Activated naive CD4-positive, alpha-beta T cell treated with anti-CD3 and anti-CD28 coated beads, Interleukin-2, amount 50 U/mL, for 24 hours (primary cell): ENCODE measurements around the gene ABTB2.
A peak's percentile ranks its signal among the peaks of the same experiment; 100 is the strongest.
"Not testable (repeated sequence)": the region's sequence is repeated elsewhere in the genome, so short reads cannot be mapped to it uniquely, and the experiment has no call there.

Source experiments
- H3K27ac Mint-ChIP-seq: one replicate; pipeline ENCODE4 v1.8.0; 2021; ENCODE audit warnings: mild to moderate bottlenecking, mixed read lengths
- H3K27me3 Mint-ChIP-seq: one replicate; pipeline ENCODE4 v1.8.0; 2021; ENCODE audit warnings: mixed read lengths
- H3K36me3 Mint-ChIP-seq: one replicate; pipeline ENCODE4 v1.8.0; 2021; ENCODE audit warnings: mixed read lengths
- H3K4me1 Mint-ChIP-seq: one replicate; pipeline ENCODE4 v1.8.0; 2021; ENCODE audit warnings: mixed read lengths
- H3K4me3 Mint-ChIP-seq: one replicate; pipeline ENCODE4 v1.8.0; 2021; ENCODE audit warnings: mild to moderate bottlenecking, mixed read lengths
- H3K9me3 Mint-ChIP-seq: one replicate; pipeline ENCODE4 v1.8.0; 2021; ENCODE audit warnings: mixed read lengths

The ABTB2 gene

DNA sequence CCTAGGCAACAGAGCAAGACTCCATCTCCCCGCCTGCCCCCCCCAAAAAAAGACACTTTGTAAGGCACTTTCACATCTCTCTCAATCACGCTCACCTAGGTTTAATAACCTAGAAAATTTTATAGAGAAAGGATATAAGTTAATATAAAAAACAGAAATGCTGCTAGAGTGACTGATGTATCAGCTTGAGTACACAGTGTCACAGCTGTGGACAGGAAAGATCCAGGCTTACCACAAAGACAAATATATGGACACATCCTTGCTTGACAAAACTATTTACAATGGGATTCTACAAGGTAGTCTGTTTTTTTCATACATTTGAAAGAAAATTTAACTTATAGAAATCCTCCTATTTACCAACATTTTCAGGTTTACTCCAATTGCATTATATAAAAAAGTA lies 96.7 kb downstream of the ABTB2 start:
- Mint-ChIP-seq H3K27ac (no peak overlapping the region), H3K27me3 (no peaks in the 10 kb centered on the region), H3K4me3 (no peak overlapping the region), H3K9me3 (no peaks in the 10 kb centered on the region), H3K36me3 (no peaks in the 10 kb centered on the region), H3K4me1 (peaks cover 2% of the 10 kb centered on the region)

GRCh38 chr11:34260072-34260575 lies 97.7 kb downstream of the ABTB2 start:
- H3K9me3 Mint-ChIP-seq = no peaks in the 10 kb centered on the region
- H3K27me3 Mint-ChIP-seq = no peaks in the 10 kb centered on the region
- no peak overlapping the region for H3K27ac Mint-ChIP-seq
- no peak overlapping the region for H3K4me3 Mint-ChIP-seq
- no peaks in the 10 kb centered on the region for H3K4me1 Mint-ChIP-seq
- H3K36me3 Mint-ChIP-seq = no peaks in the 10 kb centered on the region

GRCh38 chr11:34259087-34259486 lies 98.7 kb downstream of the ABTB2 start:
- no peaks in the 10 kb centered on the region for H3K9me3 Mint-ChIP-seq
- H3K4me1 Mint-ChIP-seq = no peaks in the 10 kb centered on the region
- no peak overlapping the region for H3K27ac Mint-ChIP-seq
- H3K36me3 Mint-ChIP-seq = no peaks in the 10 kb centered on the region
- no peaks in the 10 kb centered on the region for H3K27me3 Mint-ChIP-seq
- no peak overlapping the region for H3K4me3 Mint-ChIP-seq

GRCh38 chr11:34256626-34257025 lies 101.2 kb downstream of the ABTB2 start:
- H3K36me3 Mint-ChIP-seq = no peaks in the 10 kb centered on the region
- no peaks in the 10 kb centered on the region for H3K27me3 Mint-ChIP-seq
- H3K9me3 Mint-ChIP-seq = no peaks in the 10 kb centered on the region
- H3K27ac Mint-ChIP-seq = no peak overlapping the region
- H3K4me3 Mint-ChIP-seq = no peak overlapping the region
- peaks cover 5% of the 10 kb centered on the region for H3K4me1 Mint-ChIP-seq

DNA sequence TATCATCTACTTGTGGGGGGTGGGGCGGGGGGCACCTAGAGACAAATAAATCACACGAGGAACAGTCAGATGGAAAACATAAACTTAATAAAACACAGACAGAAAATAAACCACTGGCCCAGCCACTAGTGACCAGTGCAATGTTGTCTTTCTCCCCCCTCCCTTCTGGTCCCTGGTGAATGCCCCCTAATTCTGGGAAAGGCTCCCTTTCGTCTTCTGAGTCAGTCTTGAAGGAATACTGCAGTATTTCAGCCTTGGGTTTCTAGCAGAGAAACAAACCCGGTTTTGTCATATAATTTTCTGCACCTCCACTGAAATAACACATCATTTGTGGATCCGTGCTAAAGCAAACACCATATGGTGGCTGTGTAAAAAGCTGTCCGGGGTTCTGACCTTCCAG lies 101.7 kb downstream of the ABTB2 start:
- Mint-ChIP-seq H3K4me1 (peaks cover 10% of the 10 kb centered on the region), H3K36me3 (no peaks in the 10 kb centered on the region)

DNA sequence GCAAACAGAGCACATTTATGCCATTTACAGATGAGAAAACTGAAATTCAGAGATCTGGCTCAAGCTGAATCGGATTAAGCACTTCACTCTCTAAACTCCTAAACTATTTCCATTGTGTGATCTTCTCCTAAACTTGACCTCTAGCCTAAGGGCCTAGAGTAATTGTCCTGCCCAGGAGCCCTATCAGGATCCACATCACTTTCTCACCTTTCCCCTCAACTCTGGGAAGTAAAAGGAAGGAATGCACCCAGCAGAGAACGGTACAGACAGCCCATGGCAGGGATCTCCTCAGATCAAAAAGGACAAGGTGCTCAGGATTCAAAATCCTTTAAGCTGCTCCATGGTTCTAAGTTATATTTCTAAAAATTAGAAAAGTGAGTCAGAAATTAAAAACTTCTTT lies 102.7 kb downstream of the ABTB2 start:
- H3K27me3 Mint-ChIP-seq = no peaks in the 10 kb centered on the region
- no peaks in the 10 kb centered on the region for H3K36me3 Mint-ChIP-seq
- no peak overlapping the region for H3K27ac Mint-ChIP-seq
- H3K4me3 Mint-ChIP-seq = no peak overlapping the region
- peaks cover 20% of the 10 kb centered on the region for H3K4me1 Mint-ChIP-seq
- no peaks in the 10 kb centered on the region for H3K9me3 Mint-ChIP-seq

More for the DNA sequence above, 101.7 kb downstream of the ABTB2 start:
- H3K27me3 Mint-ChIP-seq = no peaks in the 10 kb centered on the region
- H3K27ac Mint-ChIP-seq = no peak overlapping the region
- no peak overlapping the region for H3K4me3 Mint-ChIP-seq
- H3K9me3 Mint-ChIP-seq = no peaks in the 10 kb centered on the region

DNA sequence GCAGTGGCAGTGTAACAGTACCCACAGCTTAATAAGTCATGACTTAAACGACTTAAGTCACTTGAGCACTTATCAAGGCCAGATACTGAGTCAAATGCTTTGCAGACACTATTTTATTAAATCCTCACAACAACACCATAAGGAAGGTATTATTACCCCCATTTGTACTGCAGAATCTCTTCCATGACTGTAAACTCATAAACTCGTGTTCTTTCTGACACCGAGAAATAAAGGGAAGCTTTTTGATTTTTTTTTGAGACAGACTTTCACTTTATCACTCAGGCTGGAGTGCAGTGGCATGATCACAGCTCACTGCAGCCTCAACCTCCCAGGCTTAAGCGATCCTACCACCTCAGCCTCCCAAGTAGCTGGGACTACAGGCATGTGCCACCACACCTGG lies 103.8 kb downstream of the ABTB2 start:
- H3K27me3 Mint-ChIP-seq = no peaks in the 10 kb centered on the region

GRCh38 chr11:34252651-34253050 lies 105.2 kb downstream of the ABTB2 start:
- no peaks in the 10 kb centered on the region for H3K36me3 Mint-ChIP-seq
- peaks cover 43% of the 10 kb centered on the region for H3K4me1 Mint-ChIP-seq
- H3K27me3 Mint-ChIP-seq = no peaks in the 10 kb centered on the region
- H3K4me3 Mint-ChIP-seq = no peak overlapping the region
- no peaks in the 10 kb centered on the region for H3K9me3 Mint-ChIP-seq
- H3K27ac Mint-ChIP-seq = no peak overlapping the region

More for the DNA sequence above, 103.8 kb downstream of the ABTB2 start:
- Mint-ChIP-seq H3K4me1 (peaks cover 31% of the 10 kb centered on the region), H3K36me3 (no peaks in the 10 kb centered on the region), H3K9me3 (no peaks in the 10 kb centered on the region), H3K27ac (no peak overlapping the region), H3K4me3 (no peak overlapping the region)

- no peak overlapping the region for H3K27ac Mint-ChIP-seq
Measured at GRCh38 chr11:34252015-34252414, 105.8 kb downstream of the ABTB2 start.

DNA sequence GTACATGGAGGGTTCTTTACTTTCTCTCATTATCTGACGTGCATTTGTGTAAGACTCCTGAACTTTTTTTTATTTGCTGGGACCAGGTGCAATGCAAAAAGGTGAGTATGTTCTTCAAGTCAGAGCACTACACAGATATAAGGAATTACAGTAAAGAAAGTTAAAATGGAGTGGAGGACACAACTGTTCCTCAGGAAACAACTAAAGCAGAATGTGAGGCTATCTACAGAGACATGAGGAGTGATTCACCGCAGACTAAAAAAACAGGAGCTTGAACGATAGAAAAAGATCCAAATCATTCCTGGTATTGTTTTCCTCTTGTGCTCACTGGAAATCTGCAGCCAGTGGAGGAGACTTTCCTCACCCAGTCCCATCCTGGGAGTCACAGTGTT lies 106.2 kb downstream of the ABTB2 start:
- Mint-ChIP-seq H3K27me3 (no peaks in the 10 kb centered on the region), H3K9me3 (no peaks in the 10 kb centered on the region), H3K4me1 (peaks cover 48% of the 10 kb centered on the region), H3K36me3 (no peaks in the 10 kb centered on the region), H3K4me3 (peak overlapping the region; percentile 49), H3K27ac (no peak overlapping the region)

More at GRCh38 chr11:34252015-34252414, 105.8 kb downstream of the ABTB2 start:
- H3K4me1 Mint-ChIP-seq = peaks cover 48% of the 10 kb centered on the region
- no peak overlapping the region for H3K4me3 Mint-ChIP-seq
- no peaks in the 10 kb centered on the region for H3K36me3 Mint-ChIP-seq
- no peaks in the 10 kb centered on the region for H3K27me3 Mint-ChIP-seq
- H3K9me3 Mint-ChIP-seq = no peaks in the 10 kb centered on the region

GRCh38 chr11:34250732-34251588 lies 106.8 kb downstream of the ABTB2 start:
- peaks cover 48% of the 10 kb centered on the region for H3K4me1 Mint-ChIP-seq
- peak overlapping the region; percentile 49 for H3K4me3 Mint-ChIP-seq
- no peaks in the 10 kb centered on the region for H3K36me3 Mint-ChIP-seq
- no peaks in the 10 kb centered on the region for H3K9me3 Mint-ChIP-seq
- H3K27me3 Mint-ChIP-seq = no peaks in the 10 kb centered on the region
- H3K27ac Mint-ChIP-seq = no peak overlapping the region

DNA sequence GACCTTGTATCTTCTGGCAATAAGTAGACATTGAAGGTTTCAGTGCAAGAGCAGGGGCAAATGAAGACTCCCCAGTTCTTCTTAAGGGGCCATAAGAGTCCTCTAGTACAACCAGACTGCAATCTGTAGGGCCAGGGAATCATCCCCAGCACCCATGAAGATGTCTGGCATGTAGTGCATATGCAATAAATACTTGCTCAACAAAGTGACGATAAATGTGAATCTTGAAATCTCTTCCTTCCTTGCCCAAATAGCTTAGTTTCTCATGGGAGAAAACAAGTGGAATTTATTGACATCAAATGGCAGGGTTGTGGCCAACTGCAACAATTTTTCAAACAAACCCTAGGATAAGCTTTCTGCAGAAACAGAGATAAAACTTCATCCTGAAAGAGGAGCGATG lies 107.6 kb downstream of the ABTB2 start:
- no peak overlapping the region for H3K27ac Mint-ChIP-seq
- no peaks in the 10 kb centered on the region for H3K36me3 Mint-ChIP-seq
- no peak overlapping the region for H3K4me3 Mint-ChIP-seq

DNA sequence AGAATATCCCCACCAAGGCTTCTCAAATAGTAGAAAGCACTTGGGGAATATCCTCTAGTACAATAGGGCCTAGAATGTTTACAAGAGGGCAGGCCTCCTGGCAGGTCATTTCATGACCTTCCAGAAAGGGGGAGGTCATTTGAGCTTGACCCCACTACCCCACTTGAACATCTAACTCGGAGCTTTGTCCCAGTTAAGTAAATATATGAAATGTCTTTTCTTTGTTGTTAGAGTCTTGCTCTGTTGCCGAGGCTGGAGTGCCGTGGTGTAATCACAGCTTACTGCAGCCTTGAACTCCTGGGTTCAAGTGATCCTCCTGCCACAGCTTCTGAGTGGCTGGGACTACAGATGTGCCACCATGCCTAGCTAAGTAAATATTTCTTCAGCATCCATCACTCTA lies 108.4 kb downstream of the ABTB2 start:
- H3K4me3 Mint-ChIP-seq = no peak overlapping the region
- peaks cover 60% of the 10 kb centered on the region for H3K4me1 Mint-ChIP-seq
- no peaks in the 10 kb centered on the region for H3K9me3 Mint-ChIP-seq
- H3K27me3 Mint-ChIP-seq = no peaks in the 10 kb centered on the region
- H3K27ac Mint-ChIP-seq = no peak overlapping the region
- no peaks in the 10 kb centered on the region for H3K36me3 Mint-ChIP-seq

More for the DNA sequence above, 107.6 kb downstream of the ABTB2 start:
- H3K4me1 Mint-ChIP-seq = peaks cover 52% of the 10 kb centered on the region
- H3K9me3 Mint-ChIP-seq = no peaks in the 10 kb centered on the region
- no peaks in the 10 kb centered on the region for H3K27me3 Mint-ChIP-seq

GRCh38 chr11:34246511-34246910 lies 111.3 kb downstream of the ABTB2 start:
- H3K27ac Mint-ChIP-seq, H3K4me3 Mint-ChIP-seq, H3K36me3 Mint-ChIP-seq, H3K9me3 Mint-ChIP-seq, H3K27me3 Mint-ChIP-seq: not testable (repeated sequence)
- peaks cover 66% of the 10 kb centered on the region for H3K4me1 Mint-ChIP-seq

GRCh38 chr11:34245041-34245440 lies 112.8 kb downstream of the ABTB2 start:
- no peak overlapping the region for H3K4me3 Mint-ChIP-seq

GRCh38 chr11:34243600-34244464 lies 114.0 kb downstream of the ABTB2 start:
- Mint-ChIP-seq H3K27ac (no peak overlapping the region), H3K27me3 (no peaks in the 10 kb centered on the region), H3K4me3 (no peak overlapping the region), H3K36me3 (no peaks in the 10 kb centered on the region), H3K4me1 (peaks cover 39% of the 10 kb centered on the region), H3K9me3 (no peaks in the 10 kb centered on the region)

More at GRCh38 chr11:34245041-34245440, 112.8 kb downstream of the ABTB2 start:
- H3K27ac Mint-ChIP-seq = no peak overlapping the region
- peaks cover 52% of the 10 kb centered on the region for H3K4me1 Mint-ChIP-seq
- H3K36me3 Mint-ChIP-seq = no peaks in the 10 kb centered on the region
- no peaks in the 10 kb centered on the region for H3K9me3 Mint-ChIP-seq
- H3K27me3 Mint-ChIP-seq = no peaks in the 10 kb centered on the region
